H54 (cell line): ENCODE data around the gene SPATA16.
"Not testable (repeated sequence)": the region's sequence is repeated elsewhere in the genome, so short reads cannot be mapped to it uniquely, and the experiment has no call there.

Source experiments
- DNase-seq: peaks from one replicate; pipeline ENCODE4 v3.0.0; 2011; ENCODE audit warnings: low spot score, mixed read lengths; ENCODE audit not compliant: insufficient read length
- FAIRE-seq: peaks from 3 replicates; lab custom pipeline; 2011; peaks lifted over from hg19 to GRCh38; lab: Jason Lieb, UNC
- POLR2A ChIP-seq: IDR thresholded peaks from 2 replicates; pipeline ENCODE4 v1.6.1; 2011; ENCODE audit warnings: low read depth, mild to moderate bottlenecking, low read length

Gene SPATA16, protein sequence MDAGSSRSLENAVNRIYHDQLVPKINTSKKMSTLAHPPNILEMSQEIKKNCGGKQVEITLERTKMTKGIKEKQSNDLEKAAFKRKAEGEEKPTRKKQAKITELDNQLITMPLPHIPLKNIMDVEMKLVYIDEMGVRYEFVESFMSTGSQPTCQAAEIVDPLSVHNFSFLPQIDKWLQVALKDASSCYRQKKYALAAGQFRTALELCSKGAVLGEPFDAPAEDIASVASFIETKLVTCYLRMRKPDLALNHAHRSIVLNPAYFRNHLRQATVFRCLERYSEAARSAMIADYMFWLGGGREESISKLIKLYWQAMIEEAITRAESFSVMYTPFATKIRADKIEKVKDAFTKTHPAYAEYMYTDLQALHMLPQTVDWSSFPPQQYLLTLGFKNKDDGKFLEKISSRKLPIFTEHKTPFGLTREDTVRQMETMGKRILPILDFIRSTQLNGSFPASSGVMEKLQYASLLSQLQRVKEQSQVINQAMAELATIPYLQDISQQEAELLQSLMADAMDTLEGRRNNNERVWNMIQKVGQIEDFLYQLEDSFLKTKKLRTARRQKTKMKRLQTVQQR

GRCh38 chr3:173140986-173141385 lies at the start of gene SPATA16:
SPATA16 (minus strand) TSS chr3:173141235; CDS start chr3:173117731, 23,504 bp downstream.
- no peak for DNase-seq
- TF ChIP-seq POLR2A, result no peak
- no peak for FAIRE-seq

DNA sequence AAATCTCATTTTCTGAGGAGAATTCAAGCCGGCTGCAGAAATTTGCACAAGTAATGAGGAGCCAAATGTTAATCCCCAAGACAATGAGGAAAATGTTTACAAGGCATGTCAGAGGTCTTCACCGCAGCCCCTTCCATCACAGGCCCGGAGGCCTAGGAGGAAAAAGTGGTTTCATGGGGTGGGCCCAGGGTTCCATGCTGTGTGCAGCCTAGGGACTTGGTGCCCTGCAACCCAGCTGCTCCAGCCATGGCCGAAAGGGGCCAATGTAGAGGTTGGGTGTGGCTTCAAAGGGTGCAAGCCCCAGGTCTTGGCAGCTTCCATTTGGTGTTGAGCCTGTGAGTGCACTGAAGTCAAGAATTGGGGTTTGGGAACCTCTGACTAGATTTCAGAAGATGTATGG lies 42.0 kb upstream of the SPATA16 start:
- DNase-seq, FAIRE-seq: not testable (repeated sequence)

- no peak for TF ChIP-seq POLR2A
- DNase-seq (no peak), FAIRE-seq (no peak)
Measured at GRCh38 chr3:173173652-173174051, 32.6 kb upstream of the SPATA16 start.

- FAIRE-seq, DNase-seq: not testable (repeated sequence)
Measured at GRCh38 chr3:173159139-173159538, 18.1 kb upstream of the SPATA16 start.

- FAIRE-seq, DNase-seq: not testable (repeated sequence)
Measured at GRCh38 chr3:173156533-173156932, 15.5 kb upstream of the SPATA16 start.

DNA sequence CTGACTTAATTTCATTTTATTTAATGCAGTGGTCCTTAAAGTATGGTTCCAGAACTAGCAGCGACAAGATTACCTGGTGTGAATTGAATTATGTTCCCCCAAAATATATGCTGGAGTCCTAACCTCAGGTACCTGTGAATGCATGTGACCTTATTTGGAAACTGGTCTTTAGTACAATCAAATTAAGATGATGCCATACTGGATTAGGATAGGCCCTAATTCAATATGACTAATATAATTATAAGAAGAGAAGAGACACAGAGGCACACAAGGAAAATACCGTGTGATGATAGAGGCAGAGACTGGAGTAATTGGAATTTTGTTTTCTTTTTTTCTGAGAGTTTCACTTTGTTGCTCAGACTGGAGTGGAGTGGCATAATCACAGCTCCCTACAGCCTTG lies 12.6 kb upstream of the SPATA16 start:
- FAIRE-seq (no peak), DNase-seq (no peak)
- TF ChIP-seq POLR2A, result no peak

DNA sequence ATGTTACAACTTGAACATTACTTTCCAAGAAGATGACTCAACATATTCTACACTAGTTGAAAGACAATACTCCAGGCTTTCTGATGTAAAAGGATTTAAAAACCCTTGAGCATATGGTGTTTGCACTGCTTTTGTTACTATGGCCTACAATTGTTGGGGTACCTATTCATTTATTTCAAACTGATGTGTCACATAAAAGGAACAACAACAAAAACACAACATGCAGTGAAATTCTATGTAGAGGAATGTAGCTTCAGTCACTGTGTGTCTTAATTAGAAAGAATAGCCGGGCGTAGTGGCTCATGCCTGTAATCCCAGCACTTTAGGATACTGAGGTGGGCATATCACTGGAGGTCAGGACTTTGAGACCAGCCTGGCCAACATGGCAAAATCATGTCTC lies 1.6 kb downstream of the SPATA16 start:
- no peak for FAIRE-seq
- TF ChIP-seq POLR2A, result no peak
- DNase-seq, result no peak

GRCh38 chr3:173138026-173138425 lies 3.0 kb downstream of the SPATA16 start:
- no peak for TF ChIP-seq POLR2A
- FAIRE-seq, result no peak

GRCh38 chr3:173135059-173135458 lies 6.0 kb downstream of the SPATA16 start:
- no peak for TF ChIP-seq POLR2A
- no peak for FAIRE-seq
- no peak for DNase-seq

More at GRCh38 chr3:173138026-173138425, 3.0 kb downstream of the SPATA16 start:
- DNase-seq, result no peak

GRCh38 chr3:173128633-173129032 lies 12.4 kb downstream of the SPATA16 start:
- DNase-seq, result no peak
- no peak for FAIRE-seq
- TF ChIP-seq POLR2A, result no peak

DNA sequence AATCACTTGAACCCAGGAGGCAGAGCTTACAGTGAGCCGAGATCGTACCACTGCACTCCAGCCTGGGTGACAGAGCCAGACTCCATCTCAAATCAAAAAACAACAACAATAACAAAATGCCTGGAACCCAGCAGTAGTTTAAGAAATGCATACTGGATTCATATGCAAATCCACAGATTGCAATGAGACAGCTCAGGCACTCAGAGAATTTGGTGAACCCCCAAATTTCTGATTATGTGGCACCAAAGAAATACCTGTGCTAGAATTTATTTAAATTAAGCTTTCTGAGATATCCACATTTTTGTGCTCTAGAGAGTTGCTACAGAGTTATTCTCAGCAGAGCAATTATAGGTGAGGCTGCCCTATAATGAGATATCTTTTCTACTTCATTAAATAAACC lies 29.7 kb downstream of the SPATA16 start:
- TF ChIP-seq POLR2A, result no peak
- DNase-seq (no peak), FAIRE-seq (no peak)

GRCh38 chr3:173109143-173109542 lies 31.9 kb downstream of the SPATA16 start:
- FAIRE-seq (no peak), DNase-seq (no peak)

DNA sequence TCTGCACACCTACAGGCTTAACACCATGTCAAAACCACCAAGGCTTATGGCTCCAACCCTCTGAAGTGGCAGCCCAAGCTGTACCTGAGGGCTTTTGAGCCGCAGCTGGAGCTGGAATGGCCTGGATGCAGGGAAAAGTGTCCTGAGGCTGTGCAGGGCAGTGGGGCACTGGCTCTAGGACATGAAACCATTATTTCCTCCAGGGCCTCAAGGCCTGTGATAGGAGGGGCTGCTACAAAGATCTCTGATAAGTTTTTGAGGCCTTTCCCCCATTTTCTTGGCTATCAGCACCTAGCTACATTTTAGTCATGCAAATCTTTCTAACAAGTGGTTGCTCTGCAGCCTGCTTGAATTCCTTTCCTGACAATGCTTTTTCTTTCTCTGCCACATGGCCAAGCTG lies 37.6 kb downstream of the SPATA16 start:
- DNase-seq (no peak), FAIRE-seq (no peak)
- no peak for TF ChIP-seq POLR2A

More at GRCh38 chr3:173109143-173109542, 31.9 kb downstream of the SPATA16 start:
- no peak for TF ChIP-seq POLR2A

GRCh38 chr3:173098959-173099358 lies 42.1 kb downstream of the SPATA16 start:
- no peak for FAIRE-seq
- DNase-seq, result no peak
- TF ChIP-seq POLR2A, result no peak
